ENCODE data around the gene OTOF. TPM values are rescaled to one million over a fixed set of nuclear protein-coding genes. Genes with fewer than 3 reads are reported as not detected.

OTOF gene
- total and polyA plus RNA-seq, 2 experiments from 2014 or later = 0.21 to 0.23 TPM

DNA sequence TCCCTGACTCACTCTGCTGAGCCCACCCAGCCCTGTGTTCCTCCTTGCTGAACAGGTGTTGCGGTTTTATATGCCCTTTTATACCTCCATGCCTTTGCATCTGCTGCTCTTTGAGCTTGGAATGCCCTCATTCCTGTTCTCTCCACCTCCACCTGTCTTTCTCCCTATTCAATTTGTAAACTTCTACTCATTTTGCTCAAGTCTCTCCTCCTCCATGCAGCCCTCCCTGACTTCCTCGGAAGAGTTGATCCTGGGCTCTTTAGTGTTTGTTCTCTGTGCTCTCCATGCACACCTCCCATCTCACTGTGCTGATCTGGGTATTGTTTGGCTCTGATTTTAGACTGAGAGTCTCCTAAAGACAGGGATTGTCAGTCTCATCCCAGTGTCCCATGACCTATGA is 7.2 kb upstream of the OTOF start:
- Histone ChIP-seq H3K27me3 (ENCODE audit: insufficient read depth) (no peaks in the 10 kb centered on the region), H3F3A (replicated peaks; ENCODE audit: low read depth) (no peaks in the 10 kb centered on the region), H4K20me1 (replicated peaks; ENCODE audit: insufficient read depth) (no peaks in the 10 kb centered on the region), H2AFZ (no peak overlapping the region), H3K36me3 (ENCODE audit: insufficient read depth) (no peaks in the 10 kb centered on the region), H3K4me1 (ENCODE audit: insufficient read depth) (no peaks in the 10 kb centered on the region), H3K4me2 (no peak overlapping the region), H3K4me3 (no peak overlapping the region), H3K9me2 (ENCODE audit: insufficient read depth) (no peaks in the 10 kb centered on the region), H3K79me2 (replicated peaks; ENCODE audit: insufficient read depth) (no peaks in the 10 kb centered on the region), H3K27ac (ENCODE audit: low read depth) (no peak overlapping the region)
- no peaks in the 10 kb centered on the region; the same call in 2 of the 3 replicates for H3K4me1 Mint-ChIP-seq
- H3K9me3 Mint-ChIP-seq = no peaks in the 10 kb centered on the region
- no peak overlapping the region for H3K27ac Mint-ChIP-seq
- no peak for DNase-seq (ENCODE audit: low spot score)
- H3K36me3 Mint-ChIP-seq (ENCODE audit: low read depth) = no peaks in the 10 kb centered on the region
- ATAC-seq = no peak
- peaks cover 8% of the 10 kb centered on the region for H3K27me3 Mint-ChIP-seq (ENCODE audit: insufficient read depth, low read depth, poor library complexity)
- no peak overlapping the region for H3K4me3 Mint-ChIP-seq
- TF ChIP-seq EZH2 (IDR thresholded peaks at IDR 0.05; ENCODE audit: low read depth, unreplicated experiment) (no peak), NANOG (IDR thresholded peaks at IDR 0.05; ENCODE audit: borderline replicate concordance) (no peak), EZH2phosphoT487 (IDR thresholded peaks at IDR 0.05; ENCODE audit: unreplicated experiment) (no peak), ZNF114 (CRISPR knock-in tag; IDR thresholded peaks at IDR 0.05) (no peak), POLR2AphosphoS5 (IDR thresholded peaks at IDR 0.05; ENCODE audit: low read depth) (no peak), ZNF331 (CRISPR knock-in tag; IDR thresholded peaks at IDR 0.05; ENCODE audit: low read depth) (no peak)

DNA sequence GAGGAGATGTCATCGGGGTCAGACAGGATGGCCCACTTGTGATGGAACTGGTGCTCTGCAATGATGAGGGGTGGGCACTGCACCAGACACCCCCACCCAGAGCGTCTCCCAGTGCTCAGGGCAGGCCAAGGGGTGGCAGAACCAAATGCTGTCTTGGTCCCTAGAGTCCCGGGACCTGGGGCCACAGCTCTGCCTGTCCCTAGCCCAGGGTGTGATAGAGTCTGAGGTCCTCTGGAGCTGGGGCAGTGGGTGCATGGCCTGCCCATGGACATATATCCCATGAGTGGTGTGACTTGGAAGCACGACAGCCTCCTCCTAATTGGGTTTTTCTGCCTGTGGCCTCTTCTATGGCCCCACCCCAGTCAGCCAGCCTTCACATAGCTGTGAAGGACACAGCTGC is 6.7 kb upstream of the OTOF start:
- Mint-ChIP-seq H3K4me3 (no peak overlapping the region), H3K36me3 (ENCODE audit: low read depth) (no peaks in the 10 kb centered on the region), H3K27me3 (ENCODE audit: insufficient read depth, low read depth, poor library complexity) (peaks cover 8% of the 10 kb centered on the region), H3K9me3 (no peaks in the 10 kb centered on the region), H3K4me1 (no peaks in the 10 kb centered on the region; the same call in 2 of the 3 replicates), H3K27ac (no peak overlapping the region)
- Histone ChIP-seq H2AFZ (no peak overlapping the region), H3K4me3 (no peak overlapping the region), H3K27ac (ENCODE audit: low read depth) (no peak overlapping the region), H4K20me1 (replicated peaks; ENCODE audit: insufficient read depth) (no peaks in the 10 kb centered on the region), H3K4me1 (ENCODE audit: insufficient read depth) (no peaks in the 10 kb centered on the region), H3K36me3 (ENCODE audit: insufficient read depth) (no peaks in the 10 kb centered on the region), H3K9me2 (ENCODE audit: insufficient read depth) (no peaks in the 10 kb centered on the region), H3K27me3 (ENCODE audit: insufficient read depth) (no peaks in the 10 kb centered on the region), H3K79me2 (replicated peaks; ENCODE audit: insufficient read depth) (no peaks in the 10 kb centered on the region), H3K4me2 (no peak overlapping the region), H3F3A (replicated peaks; ENCODE audit: low read depth) (no peaks in the 10 kb centered on the region)
- ATAC-seq (no peak), DNase-seq (ENCODE audit: low spot score) (no peak)
- TF ChIP-seq, protein P1, sequence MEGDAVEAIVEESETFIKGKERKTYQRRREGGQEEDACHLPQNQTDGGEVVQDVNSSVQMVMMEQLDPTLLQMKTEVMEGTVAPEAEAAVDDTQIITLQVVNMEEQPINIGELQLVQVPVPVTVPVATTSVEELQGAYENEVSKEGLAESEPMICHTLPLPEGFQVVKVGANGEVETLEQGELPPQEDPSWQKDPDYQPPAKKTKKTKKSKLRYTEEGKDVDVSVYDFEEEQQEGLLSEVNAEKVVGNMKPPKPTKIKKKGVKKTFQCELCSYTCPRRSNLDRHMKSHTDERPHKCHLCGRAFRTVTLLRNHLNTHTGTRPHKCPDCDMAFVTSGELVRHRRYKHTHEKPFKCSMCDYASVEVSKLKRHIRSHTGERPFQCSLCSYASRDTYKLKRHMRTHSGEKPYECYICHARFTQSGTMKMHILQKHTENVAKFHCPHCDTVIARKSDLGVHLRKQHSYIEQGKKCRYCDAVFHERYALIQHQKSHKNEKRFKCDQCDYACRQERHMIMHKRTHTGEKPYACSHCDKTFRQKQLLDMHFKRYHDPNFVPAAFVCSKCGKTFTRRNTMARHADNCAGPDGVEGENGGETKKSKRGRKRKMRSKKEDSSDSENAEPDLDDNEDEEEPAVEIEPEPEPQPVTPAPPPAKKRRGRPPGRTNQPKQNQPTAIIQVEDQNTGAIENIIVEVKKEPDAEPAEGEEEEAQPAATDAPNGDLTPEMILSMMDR (conservative IDR thresholded peaks at IDR 0.05; ENCODE audit: low read depth in 2 of 2) = no peak
- TF ChIP-seq ZNF114 (CRISPR knock-in tag; IDR thresholded peaks at IDR 0.05) = no peak
- no peak for TF ChIP-seq EZH2phosphoT487 (IDR thresholded peaks at IDR 0.05; ENCODE audit: unreplicated experiment)
- TF ChIP-seq EZH2 (IDR thresholded peaks at IDR 0.05; ENCODE audit: low read depth, unreplicated experiment) = no peak
- no peak for TF ChIP-seq STAT1 (IDR thresholded peaks at IDR 0.05; ENCODE audit: unreplicated experiment)

DNA sequence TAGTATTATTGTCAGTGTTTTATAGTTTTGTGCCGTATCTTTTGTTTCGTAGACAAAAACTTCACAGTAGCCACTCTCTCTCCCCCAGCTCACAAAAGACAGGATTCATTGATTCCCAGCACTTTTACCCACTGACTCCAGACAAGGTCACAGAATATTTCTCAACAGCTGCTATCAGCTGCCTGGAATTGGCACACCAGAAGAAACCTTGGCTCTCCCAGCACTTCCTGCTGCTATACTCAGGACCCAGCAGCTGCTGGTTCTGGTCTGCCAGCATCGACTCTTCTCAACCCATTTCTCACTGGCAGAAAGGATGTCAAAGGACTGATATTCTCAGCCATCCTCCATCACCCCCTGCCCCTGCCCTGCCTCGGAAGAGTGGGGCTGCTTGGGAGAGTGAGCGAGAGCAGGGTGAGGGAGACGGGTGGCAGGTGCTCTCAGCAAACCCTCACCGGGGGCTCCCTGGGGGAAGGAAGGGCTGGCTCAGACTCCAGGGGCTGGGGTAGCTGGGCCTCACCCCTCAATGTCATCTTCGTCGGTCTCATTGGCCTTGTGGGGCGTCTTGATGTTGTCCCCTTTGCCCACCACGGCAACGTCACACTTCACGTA is 6.1 kb upstream of the OTOF start:
- Mint-ChIP-seq H3K36me3 (ENCODE audit: low read depth) (no peaks in the 10 kb centered on the region), H3K4me3 (no peak overlapping the region), H3K4me1 (no peaks in the 10 kb centered on the region; the same call in 2 of the 3 replicates), H3K9me3 (no peaks in the 10 kb centered on the region), H3K27me3 (ENCODE audit: insufficient read depth, low read depth, poor library complexity) (peaks cover 8% of the 10 kb centered on the region), H3K27ac (no peak overlapping the region)
- Histone ChIP-seq H3F3A (replicated peaks; ENCODE audit: low read depth) (no peaks in the 10 kb centered on the region), H3K27ac (ENCODE audit: low read depth) (no peak overlapping the region), H3K4me3 (no peak overlapping the region), H3K27me3 (ENCODE audit: insufficient read depth) (no peaks in the 10 kb centered on the region), H2AFZ (no peak overlapping the region), H3K79me2 (replicated peaks; ENCODE audit: insufficient read depth) (no peaks in the 10 kb centered on the region), H3K4me1 (ENCODE audit: insufficient read depth) (no peaks in the 10 kb centered on the region), H3K9me2 (ENCODE audit: insufficient read depth) (no peaks in the 10 kb centered on the region), H3K4me2 (no peak overlapping the region), H4K20me1 (replicated peaks; ENCODE audit: insufficient read depth) (no peaks in the 10 kb centered on the region), H3K36me3 (ENCODE audit: insufficient read depth) (no peaks in the 10 kb centered on the region)
- DNase-seq (ENCODE audit: low spot score) (no peak), ATAC-seq (no peak)
- TF ChIP-seq POLR2AphosphoS5 (IDR thresholded peaks at IDR 0.05; ENCODE audit: low read depth) (no peak), ZNF331 (CRISPR knock-in tag; IDR thresholded peaks at IDR 0.05; ENCODE audit: low read depth) (no peak), ZNF114 (CRISPR knock-in tag; IDR thresholded peaks at IDR 0.05) (no peak)
- TF ChIP-seq, protein P2, sequence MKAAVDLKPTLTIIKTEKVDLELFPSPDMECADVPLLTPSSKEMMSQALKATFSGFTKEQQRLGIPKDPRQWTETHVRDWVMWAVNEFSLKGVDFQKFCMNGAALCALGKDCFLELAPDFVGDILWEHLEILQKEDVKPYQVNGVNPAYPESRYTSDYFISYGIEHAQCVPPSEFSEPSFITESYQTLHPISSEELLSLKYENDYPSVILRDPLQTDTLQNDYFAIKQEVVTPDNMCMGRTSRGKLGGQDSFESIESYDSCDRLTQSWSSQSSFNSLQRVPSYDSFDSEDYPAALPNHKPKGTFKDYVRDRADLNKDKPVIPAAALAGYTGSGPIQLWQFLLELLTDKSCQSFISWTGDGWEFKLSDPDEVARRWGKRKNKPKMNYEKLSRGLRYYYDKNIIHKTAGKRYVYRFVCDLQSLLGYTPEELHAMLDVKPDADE (IDR thresholded peaks at IDR 0.05) = no peak
- TF ChIP-seq, protein P1 (conservative IDR thresholded peaks at IDR 0.05; ENCODE audit: low read depth in 2 of 2) = no peak
- TF ChIP-seq, protein P3, sequence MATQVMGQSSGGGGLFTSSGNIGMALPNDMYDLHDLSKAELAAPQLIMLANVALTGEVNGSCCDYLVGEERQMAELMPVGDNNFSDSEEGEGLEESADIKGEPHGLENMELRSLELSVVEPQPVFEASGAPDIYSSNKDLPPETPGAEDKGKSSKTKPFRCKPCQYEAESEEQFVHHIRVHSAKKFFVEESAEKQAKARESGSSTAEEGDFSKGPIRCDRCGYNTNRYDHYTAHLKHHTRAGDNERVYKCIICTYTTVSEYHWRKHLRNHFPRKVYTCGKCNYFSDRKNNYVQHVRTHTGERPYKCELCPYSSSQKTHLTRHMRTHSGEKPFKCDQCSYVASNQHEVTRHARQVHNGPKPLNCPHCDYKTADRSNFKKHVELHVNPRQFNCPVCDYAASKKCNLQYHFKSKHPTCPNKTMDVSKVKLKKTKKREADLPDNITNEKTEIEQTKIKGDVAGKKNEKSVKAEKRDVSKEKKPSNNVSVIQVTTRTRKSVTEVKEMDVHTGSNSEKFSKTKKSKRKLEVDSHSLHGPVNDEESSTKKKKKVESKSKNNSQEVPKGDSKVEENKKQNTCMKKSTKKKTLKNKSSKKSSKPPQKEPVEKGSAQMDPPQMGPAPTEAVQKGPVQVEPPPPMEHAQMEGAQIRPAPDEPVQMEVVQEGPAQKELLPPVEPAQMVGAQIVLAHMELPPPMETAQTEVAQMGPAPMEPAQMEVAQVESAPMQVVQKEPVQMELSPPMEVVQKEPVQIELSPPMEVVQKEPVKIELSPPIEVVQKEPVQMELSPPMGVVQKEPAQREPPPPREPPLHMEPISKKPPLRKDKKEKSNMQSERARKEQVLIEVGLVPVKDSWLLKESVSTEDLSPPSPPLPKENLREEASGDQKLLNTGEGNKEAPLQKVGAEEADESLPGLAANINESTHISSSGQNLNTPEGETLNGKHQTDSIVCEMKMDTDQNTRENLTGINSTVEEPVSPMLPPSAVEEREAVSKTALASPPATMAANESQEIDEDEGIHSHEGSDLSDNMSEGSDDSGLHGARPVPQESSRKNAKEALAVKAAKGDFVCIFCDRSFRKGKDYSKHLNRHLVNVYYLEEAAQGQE (IDR thresholded peaks at IDR 0.05; ENCODE audit: unreplicated experiment) = no peak

Measured in GM23338 (cell line).